CD4-positive, alpha-beta T cell treated with Interleukin-4 for 1 hour (primary cell): ENCODE measurements around the gene TBC1D10A.

Experiments
- DNase-seq, 2 donors: peaks; one replicate each; pipeline ENCODE4 v3.0.0-alpha.2; 2020 to 2022

Gene TBC1D10A

DNA sequence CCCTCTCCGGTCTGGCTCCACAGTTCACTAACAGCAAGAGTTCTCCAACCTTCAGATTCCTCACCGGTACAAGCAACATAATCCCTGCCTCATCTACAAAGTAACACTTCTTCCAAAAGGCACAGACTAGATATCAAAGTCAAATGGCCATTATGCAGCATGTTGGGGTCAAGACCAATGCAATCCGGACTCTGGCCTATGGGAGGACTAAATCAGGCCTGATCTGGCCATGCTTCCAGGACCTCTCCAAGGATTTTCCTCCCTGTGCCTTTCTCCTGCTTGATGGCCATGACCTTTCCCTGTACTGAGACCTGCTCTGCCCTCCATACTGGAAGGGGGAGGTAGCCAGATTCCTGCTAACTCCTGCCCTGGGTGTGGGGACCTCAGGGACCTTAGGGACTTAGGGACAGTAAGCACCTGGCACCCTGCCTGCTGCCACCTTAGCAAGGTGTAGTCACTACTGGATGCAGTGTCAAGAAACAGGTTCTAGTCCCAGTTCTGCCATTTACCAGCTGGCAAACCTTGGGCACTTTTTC lies 6.7 kb downstream of the TBC1D10A start:
- no peak for DNase-seq

DNA sequence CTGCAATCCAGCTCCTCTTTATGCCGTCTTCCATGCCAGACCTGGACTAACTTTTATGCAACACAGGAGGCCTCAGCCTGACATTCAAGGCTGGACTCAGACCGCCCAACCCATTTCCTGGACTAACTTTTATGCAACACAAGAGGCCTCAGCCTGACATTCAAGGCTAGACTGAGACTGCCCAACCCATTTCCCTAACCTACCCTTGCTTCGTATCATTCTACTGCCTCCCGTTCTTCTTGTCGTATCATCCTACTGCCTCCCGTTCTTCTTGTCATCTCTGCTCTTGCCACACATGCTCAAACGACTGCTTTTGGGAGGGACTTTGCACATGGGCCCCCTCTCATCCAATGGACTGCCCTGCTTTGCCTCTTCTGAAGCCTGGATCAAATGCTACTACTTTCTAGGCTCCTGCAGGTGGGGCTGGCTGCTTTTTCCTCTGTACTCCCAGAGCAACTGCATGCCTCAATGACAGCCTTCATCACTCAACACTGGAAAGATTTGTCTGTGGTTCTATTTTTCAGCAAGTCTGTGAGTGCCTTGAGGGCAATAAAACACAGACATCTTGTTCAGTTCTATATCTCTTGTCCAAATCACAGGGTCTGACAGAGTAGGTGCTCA lies 7.8 kb downstream of the TBC1D10A start:
- DNase-seq, result no peak

DNA sequence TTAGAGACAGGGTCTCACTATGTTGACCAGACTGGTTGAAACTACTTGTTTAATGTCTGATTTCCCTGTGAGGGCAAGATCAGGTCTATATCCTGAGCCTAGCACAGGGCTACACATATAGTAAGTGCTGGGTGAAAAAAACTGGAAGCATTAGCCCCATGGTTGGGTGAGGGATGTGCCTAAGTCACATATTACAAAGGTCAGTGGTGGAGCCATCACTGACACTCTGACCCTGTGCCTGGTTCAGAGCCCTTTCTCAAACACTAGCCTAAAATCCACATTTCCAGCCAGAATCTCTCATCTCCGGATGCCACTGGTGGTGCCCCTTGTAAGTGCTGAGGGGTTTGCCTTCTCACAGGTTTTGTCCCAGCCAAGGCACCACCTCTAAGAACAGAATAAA lies 9.0 kb downstream of the TBC1D10A start:
- no peak for DNase-seq

DNA sequence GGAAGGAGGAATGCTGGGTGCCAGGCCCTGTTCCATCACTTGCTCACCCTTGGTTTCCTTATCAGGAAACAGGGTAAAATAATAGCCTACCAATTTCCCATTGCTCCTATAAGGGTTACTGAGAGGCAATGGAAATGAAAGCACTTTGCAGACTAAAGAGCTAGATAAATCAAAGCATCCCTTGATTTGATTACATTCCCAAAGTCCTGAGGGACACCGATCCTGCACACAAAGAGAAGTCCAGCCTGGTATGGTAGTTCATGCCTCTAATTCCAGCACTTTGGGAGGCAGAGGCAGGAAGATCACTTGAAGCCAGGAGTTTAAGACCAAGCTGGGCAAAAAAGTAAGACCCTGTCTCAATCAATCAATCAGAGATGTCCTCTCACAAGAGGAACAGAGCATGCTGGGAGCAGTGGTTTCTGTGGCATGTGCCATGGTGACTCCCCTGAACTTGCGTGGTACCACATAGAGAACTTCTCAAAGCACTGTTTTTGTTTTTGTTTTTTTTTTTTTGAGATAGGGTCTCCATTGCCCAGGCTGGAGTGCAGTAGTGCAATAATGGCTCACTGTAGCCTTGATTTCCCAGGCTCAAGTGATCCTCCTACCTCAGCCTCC lies 10.7 kb downstream of the TBC1D10A start:
- DNase-seq, result no peak

GRCh38 chr22:30314915-30315314 lies 11.8 kb downstream of the TBC1D10A start:
- DNase-seq, result peak; percentile 56 to 58

- DNase-seq, result no peak
Observed at GRCh38 chr22:30313527-30314363, 13.0 kb downstream of the TBC1D10A start.

DNA sequence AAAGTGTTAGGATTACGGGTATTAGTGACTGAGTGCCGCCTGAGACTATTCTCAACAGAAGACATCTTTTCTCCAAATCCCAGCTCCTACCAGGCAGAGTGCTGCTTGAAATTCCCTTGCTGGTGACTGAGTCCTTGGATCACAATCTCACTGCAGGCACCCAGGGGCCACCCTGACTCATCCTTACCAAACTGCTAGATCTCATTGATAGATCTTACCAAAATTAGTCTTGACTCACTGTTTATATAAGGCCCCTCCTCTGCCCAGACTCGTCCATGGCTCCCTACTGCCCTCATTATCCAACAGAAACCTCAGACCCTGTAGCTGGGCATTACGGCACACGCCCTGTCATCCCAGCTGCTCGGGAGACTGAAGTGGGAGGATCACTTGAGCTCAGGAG lies 14.7 kb downstream of the TBC1D10A start:
- DNase-seq, result no peak

DNA sequence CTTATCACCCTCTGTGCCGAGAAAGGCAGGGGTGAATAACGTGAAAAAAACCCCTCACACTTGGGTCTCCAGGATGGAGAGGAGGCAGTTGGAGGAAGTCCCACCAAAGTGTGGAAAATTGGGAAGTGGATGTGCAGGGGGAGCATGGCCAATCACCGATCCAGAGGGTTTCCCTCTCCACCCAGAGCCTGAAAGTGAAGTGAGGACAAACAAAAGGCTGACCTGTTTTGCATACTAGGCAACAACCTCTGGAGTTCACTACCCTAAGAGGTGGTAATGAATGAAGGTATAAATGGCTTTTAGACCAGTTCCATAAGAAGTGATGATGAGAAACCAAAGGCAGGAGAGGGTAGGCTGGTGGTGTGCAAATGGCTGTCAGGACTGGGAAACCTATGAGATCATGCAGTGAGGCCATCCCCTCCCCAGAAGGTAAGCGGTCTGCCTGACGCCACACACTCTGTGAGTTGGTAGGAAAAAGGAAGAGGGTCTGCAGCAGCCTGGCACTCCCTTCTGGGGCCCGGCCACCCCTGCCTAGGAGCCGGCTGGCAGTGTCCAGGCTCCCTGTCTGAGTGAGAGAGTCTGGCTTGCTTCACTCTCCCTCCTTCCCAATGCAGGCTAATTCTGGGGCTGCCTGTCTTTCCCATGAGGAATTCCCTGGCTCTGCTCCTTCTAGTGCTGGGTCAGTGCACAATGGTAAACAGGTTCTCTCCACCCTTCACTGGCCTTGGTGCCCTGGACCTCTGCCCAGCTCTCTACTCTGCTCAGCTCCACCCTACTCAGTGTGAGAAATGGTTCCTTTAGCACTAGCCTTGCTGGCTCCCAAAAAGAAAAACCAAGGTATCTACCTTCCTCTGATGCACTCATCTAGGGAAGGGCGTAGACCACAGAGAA lies 15.6 kb downstream of the TBC1D10A start:
- DNase-seq, result no peak

GRCh38 chr22:30309951-30310741 lies 16.6 kb downstream of the TBC1D10A start:
- DNase-seq, result peak; percentile 44 to 59

GRCh38 chr22:30308518-30309230 lies 18.1 kb downstream of the TBC1D10A start:
- peak in 1 of 2 donors; percentile 34 for DNase-seq

DNA sequence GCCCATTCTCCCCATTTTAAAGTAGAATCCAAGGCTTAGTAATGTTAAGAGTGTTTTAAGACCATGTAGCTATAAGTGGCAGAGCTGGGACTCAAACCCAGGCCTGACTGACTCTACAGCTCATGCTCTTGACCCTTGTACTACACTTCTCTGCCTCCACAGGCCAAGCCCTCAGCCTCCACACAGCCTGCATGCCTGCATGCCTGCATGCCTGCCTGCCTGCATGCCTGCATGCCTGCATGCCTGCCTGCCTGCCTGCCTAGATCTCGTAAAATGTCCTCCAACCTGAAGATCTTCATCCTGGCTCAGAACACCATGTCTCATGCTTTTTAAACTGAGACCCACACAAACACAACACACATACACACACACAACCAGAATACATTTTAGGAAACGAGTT lies 18.6 kb downstream of the TBC1D10A start:
- DNase-seq, result no peak

- DNase-seq, result no peak
Observed at GRCh38 chr22:30307041-30307574, 19.6 kb downstream of the TBC1D10A start.

GRCh38 chr22:30306627-30307011 lies 20.1 kb downstream of the TBC1D10A start:
- DNase-seq, result no peak

- peak in 1 of 2 donors; percentile 80 for DNase-seq
Observed at GRCh38 chr22:30305906-30306626, 20.7 kb downstream of the TBC1D10A start.

- peak; percentile 74 to 79 for DNase-seq
Observed at GRCh38 chr22:30305519-30305905, 21.2 kb downstream of the TBC1D10A start.

GRCh38 chr22:30304495-30305244 lies 22.1 kb downstream of the TBC1D10A start:
- peak in 1 of 2 donors; percentile 40 for DNase-seq

- no peak for DNase-seq
Observed at GRCh38 chr22:30302810-30303138, 24.0 kb downstream of the TBC1D10A start.

- DNase-seq, result peak in 1 of 2 donors; percentile 68
Observed at GRCh38 chr22:30301995-30302809, 24.5 kb downstream of the TBC1D10A start.

DNA sequence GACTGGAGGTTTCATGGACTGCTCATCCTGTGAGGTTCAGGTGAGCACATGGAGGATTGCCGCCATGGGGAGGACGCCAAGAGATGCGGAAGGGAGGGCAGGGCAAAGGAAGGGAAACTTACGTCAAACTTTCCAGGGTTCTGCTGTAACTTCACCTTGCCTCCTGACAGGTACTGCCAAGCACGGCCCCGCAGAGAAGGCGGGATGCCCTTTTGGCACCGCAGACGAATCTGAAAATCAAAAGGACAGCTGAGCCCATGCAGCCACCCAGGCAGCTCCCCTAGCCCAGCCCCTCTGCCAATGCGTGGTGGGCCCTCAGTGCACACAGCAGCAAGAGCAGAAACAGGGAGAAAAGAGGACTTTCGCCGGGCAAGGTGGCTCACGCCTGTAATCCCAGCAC lies 27.4 kb downstream of the TBC1D10A start:
- DNase-seq, result no peak
